Brain pericyte (primary cell): ENCODE data around the gene ABI1.

Experiments used
- DNase-seq: peaks from one replicate; pipeline ENCODE4 v3.0.0-alpha.2; 2012; ENCODE audit warnings: low read depth, low spot score

Gene ABI1

GRCh38 chr10:26855186-26855585 lies 5.6 kb downstream of the ABI1 start:
- DNase-seq = no peak

DNA sequence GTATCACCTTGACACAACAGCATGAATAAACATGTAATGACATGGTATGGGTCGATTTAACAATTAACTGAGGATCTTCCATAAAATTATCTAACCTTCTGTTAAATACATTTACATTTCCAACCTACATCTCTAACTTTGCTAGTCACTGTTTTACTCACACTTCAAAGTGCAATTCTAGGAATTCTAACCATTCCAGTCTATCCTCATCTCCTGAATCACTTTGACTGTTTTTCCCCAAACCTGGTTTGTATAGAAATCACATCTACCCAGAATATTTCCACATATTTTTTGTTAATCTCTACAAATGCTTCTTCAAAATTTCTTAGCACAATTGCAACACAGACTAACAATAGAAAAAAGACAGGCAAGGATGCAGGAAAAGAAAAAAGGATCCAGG lies 6.2 kb downstream of the ABI1 start:
- no peak for DNase-seq

- DNase-seq = no peak
These were observed 16.3 kb downstream of the ABI1 start for GRCh38 chr10:26844396-26844975.

DNA sequence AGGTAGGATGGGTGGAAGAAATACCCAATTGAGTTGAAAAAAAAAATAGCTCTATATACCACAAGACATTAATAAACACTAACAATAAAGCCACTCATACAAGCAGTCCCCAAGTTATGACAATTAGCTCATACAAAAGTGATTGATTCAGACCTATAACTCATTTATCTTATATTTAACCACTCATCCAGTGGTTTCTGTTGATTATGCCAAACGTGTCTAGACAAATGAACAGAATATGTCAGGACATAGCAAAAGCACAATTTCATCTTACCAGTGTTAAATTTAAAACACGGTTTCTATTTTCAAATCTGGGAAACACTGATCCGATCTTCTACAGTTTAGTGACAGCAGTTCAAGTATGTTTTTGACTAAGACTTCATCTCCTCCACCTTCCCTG lies 17.0 kb downstream of the ABI1 start:
- DNase-seq = no peak

- no peak for DNase-seq
These were observed 18.9 kb downstream of the ABI1 start for GRCh38 chr10:26841733-26842317.

DNA sequence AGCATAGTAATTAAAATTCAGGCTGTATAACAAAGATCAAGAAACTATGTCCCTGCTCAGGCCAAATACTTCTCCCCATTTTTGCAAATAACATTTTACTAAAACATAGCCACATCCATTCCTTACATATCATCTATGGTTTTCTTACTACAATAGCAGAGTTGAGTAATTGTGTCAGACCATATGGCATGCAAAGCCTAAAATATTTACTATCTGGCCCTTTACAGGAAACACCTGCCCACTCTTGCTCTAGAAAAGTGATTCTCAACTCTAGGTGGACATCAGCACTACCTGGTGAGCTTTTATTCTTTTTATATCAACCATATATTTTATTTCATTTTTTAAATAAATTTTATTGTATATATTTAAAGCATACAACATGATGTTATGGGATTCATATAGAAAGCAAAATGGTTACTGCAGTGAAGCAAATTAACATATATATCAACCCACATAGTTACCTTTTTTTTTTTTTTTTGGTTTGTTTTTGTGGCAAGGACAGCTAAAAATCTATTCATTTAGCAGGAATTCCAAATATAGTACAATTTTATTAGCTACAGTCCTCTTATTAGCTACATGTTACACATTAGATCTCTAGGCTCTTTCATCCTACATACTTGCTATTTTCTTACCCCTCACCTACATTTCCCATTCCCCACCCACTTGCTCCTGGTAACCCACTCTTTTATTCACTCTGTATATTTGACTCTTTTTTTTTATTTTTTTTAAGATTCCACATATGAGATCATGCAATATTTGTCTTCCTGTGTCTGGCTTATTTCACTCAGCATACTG lies 19.6 kb downstream of the ABI1 start:
- no peak for DNase-seq

GRCh38 chr10:26839966-26840627 lies 20.7 kb downstream of the ABI1 start:
- no peak for DNase-seq

DNA sequence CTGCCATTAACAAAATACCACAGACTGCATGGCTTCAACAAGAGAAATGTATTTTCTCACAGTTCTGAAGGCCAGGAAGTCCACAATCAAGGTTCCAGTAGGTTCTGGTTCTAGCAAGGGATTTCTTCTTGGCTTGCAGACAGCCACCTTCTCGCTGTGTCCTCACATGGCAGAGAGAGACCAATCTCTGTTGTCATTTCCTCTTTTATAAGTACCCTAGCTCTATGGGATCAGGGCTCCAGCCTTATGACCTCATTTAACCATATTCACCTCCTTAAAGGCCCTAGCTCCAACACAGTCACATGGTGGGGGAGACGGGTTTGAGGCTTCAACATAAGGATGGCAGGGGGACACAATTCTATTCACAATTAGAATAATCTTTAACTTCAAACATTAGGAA lies 23.6 kb downstream of the ABI1 start:
- DNase-seq = no peak

DNA sequence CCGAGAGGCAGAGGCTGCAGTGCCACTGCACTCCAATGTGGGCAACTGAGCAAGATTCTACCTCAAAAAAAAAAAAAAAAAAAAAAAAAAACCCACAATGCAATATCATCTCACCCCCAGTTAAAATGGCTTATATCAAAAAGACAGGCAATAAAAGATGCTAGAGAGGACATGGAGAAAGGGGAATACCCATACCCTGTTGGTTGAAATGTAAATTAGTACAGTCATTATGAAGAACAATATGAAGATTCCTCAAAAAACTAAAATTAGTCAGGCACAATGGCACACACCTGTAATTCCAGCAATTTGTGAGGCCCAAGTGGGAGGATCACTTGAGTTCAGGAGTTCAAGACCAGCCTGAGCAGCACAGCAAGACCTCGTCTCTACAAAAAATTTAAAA lies 25.7 kb downstream of the ABI1 start:
- DNase-seq = no peak

GRCh38 chr10:26832960-26833359 lies 27.8 kb downstream of the ABI1 start:
- DNase-seq = no peak

DNA sequence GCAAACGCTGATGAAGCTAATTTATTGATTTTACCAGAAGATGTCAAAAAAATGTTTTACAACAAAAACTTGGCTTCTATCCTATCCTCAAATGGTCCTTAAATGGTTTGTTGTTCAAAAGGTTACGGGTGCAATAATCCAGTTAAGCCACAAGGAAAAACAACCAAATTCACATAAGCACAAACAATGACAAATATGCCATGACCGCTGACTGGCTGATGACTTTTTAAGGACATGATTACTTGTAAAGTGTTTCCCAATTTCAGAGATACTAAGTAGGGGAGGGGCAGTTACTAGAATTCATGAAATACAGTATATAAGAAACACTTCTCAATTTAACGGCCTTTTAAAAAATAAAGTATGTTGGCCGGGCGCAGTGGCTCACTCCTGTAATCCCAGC lies 28.8 kb downstream of the ABI1 start:
- DNase-seq = no peak

DNA sequence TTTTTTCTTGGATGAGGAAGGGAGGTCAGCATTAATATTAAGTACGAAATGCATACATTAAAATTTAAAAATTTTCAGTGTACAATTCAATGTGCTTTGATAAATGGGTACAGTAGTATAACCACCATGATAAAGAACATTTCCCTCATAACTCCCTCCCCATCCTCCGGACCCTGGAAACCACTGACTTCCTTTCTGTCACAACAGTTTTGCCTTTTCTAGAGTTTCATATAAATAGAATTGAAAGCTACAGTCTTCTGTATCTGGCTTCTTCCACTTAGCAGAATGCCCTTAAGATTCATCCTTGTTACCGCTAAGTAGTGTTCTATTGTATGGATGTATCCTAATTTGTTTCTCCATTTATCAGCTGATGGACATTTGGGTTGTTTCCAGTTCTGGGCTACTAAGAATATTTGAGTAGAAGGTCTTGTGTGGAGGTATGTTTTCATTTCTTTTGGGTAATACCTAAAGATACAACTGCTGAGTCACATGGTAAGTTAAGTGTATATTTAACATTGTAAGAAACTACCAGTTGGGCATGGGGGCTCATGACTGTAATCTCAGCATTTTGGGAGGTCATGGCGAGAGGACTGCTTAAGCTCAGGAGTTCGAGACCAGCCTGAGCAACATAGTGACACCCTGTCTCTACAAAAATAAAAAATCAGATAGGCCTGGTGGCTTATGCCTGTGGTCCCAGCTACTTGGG lies 30.8 kb downstream of the ABI1 start:
- DNase-seq = no peak

GRCh38 chr10:26824015-26824690 lies 36.6 kb downstream of the ABI1 start:
- no peak for DNase-seq

GRCh38 chr10:26821699-26822570 lies 38.8 kb downstream of the ABI1 start:
- no peak for DNase-seq

GRCh38 chr10:26815500-26815899 lies 45.3 kb downstream of the ABI1 start:
- no peak for DNase-seq

DNA sequence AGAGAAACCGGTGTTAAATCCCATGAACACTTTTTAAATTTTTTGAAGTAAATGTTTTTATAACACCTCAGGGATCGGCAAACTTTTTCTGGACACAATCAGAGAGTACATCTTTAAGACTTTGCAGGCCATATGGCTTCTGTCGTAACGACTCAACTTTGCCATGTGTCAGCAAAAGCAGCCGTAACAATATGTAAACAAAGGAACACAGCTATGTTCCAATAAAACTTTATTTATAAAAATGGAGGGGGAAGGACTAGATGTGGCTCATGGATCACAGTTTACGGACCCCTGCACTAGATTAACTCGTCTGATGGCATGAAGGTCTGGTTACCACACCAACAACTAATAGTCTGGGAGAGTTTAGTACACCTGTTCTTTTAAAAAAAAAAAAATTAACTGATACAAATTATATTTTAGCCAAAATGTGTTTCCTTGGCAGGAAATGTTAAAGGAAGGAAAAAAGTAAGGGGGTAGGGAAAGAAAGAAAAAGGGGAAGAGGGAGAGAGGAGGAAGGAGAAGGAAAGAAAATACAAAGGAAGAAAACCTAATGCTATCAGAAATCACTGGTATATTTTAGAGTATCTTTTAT lies 50.2 kb downstream of the ABI1 start:
- no peak for DNase-seq

DNA sequence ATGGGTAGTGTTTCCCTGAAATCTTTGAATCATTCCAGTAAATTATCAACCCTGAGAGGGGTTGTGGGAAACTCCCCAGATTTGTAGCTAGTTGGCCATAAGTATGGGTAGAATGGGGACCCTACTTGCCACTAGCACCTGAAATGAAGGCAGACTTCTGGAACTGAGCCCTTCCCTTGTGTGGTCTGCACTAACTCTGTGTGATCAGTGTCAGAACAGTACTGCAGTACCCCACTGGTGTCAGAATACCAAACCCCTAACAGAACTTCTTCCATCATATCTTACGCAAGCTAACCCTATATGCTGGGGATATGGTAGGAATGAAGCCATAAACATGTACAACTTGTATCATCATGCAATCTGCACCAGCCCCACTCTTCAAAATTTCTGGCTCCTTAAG lies 50.8 kb downstream of the ABI1 start:
- DNase-seq = no peak

- DNase-seq = no peak
These were observed 53.2 kb downstream of the ABI1 start for GRCh38 chr10:26807532-26807931.

- no peak for DNase-seq
These were observed 54.2 kb downstream of the ABI1 start for GRCh38 chr10:26806557-26806956.
